Lung (tissue), 12 donors: ENCODE measurements around the gene C10orf95. TPM values are rescaled to one million over a fixed set of nuclear protein-coding genes. Genes with fewer than 3 reads are reported as not detected.

ENCODE experiments used
- ATAC-seq: fragments of 200-7000 bp; cut with Tn5 transposase; one replicate; pipeline ENCODE4 v1.9.1; 2020; ENCODE audit warnings: moderate number of reproducible peaks; ENCODE audit not compliant: insufficient read depth, low FRiP score
- DNase-seq, 3 donors: peaks; one replicate each; pipeline ENCODE4 v3.0.0-alpha.2; 2013 to 2017
- H3K27ac ChIP-seq, 2 donors: one replicate each; pipeline ENCODE4 v1.5.1; 2013; ENCODE audit warnings: mild to moderate bottlenecking in 2 of 2, moderate library complexity in 2 of 2, control low read depth in 1 of 2, inconsistent platforms in 1 of 2, low read depth in 1 of 2, low read length in 1 of 2
- H3K27me3 ChIP-seq, 3 donors: one replicate each; pipeline ENCODE4 v1.5.1; 2013; ENCODE audit warnings: low read length in 2 of 3; ENCODE audit not compliant: control insufficient read depth in 3 of 3, insufficient read depth in 3 of 3
- H3K36me3 ChIP-seq, 4 donors: one replicate each; pipeline ENCODE4 v1.5.1; 2013; ENCODE audit warnings: low read length in 4 of 4, mild to moderate bottlenecking in 1 of 4, moderate library complexity in 1 of 4; ENCODE audit not compliant: control insufficient read depth in 4 of 4, insufficient read depth in 4 of 4
- H3K4me1 ChIP-seq, 5 donors: one replicate each; pipeline ENCODE4 v1.5.1; 2013; ENCODE audit warnings: low read length in 5 of 5, mild to moderate bottlenecking in 2 of 5, moderate library complexity in 1 of 5; ENCODE audit not compliant: control insufficient read depth in 5 of 5, insufficient read depth in 5 of 5
- H3K4me3 ChIP-seq: one replicate; pipeline ENCODE4 v1.5.1; 2013; ENCODE audit warnings: mild to moderate bottlenecking, control low read depth, moderate library complexity
- H3K9ac ChIP-seq, 2 donors: one replicate each; pipeline ENCODE4 v1.5.1; 2013; ENCODE audit warnings: low read length in 2 of 2, control low read depth in 1 of 2; ENCODE audit not compliant: insufficient read depth in 1 of 2
- H3K9me3 ChIP-seq, 4 donors: one replicate each; pipeline ENCODE4 v1.5.1; 2013; ENCODE audit warnings: low read length in 3 of 4, mild to moderate bottlenecking in 1 of 4, moderate library complexity in 1 of 4; ENCODE audit not compliant: control insufficient read depth in 4 of 4, insufficient read depth in 3 of 4
- CTCF ChIP-seq: IDR thresholded peaks from 2 replicates; pipeline ENCODE4 v1.5.1; 2012; ENCODE audit warnings: mild to moderate bottlenecking; ENCODE audit errors: control extremely low read depth, extremely low read depth
- WGBS, 2 donors: extraction: QIAGEN DNeasy Blood & Tissue Kit; methylation state at CpG; one replicate each; pipeline ENCODE4 v1.1.7; 2013; 5-methylcytosine and 5-hydroxymethylcytosine counted together
- polyA plus RNA-seq, 2 donors: library from polyadenylated mRNA; stranded (reverse); fragments of 200-250 nt; gene quantifications; one replicate each; pipeline ENCODE4 v1.2.1, GENCODE V29; 2013
- total RNA-seq, 2 donors: library from RNA; depleted of rRNA in 1 of 2; stranded (reverse); fragments of >200 nt in 1 of 2; gene quantifications; one replicate each; pipeline ENCODE4 v1.2.1, GENCODE V29; 2014 to 2021
- donor health status: control.
- donor health status: control.
- donor health status: Bipolar disorder and iron deficiency.
- donor health status: healthy.
- donor health status: DM: yes; HTN: yes; CAD: no.

C10orf95 gene
- total and polyA plus RNA-seq, 4 donors: 3.9 to 20.4 (median 6.2) TPM

GRCh38 chr10:102408728-102409603 is 42.4 kb downstream of the C10orf95 start:
- H3K9me3 ChIP-seq: no peaks in the 10 kb centered on the region
- ATAC-seq (peak; percentile 49), DNase-seq (peak; percentile 87 to 91 (median 88))
- no peak for TF ChIP-seq CTCF
- no peak overlapping the region for H3K4me3 ChIP-seq
- 1% methylated on average over 78 to 103 of the region's 103 CpGs for WGBS, 2 donors
- peaks cover 4 to 36% (median 5%) of the 10 kb centered on the region in 3 donors for H3K27me3 ChIP-seq
- peak overlapping the region in 1 of 2 donors; percentile 2 for H3K9ac ChIP-seq
- peaks cover 0 to 31% (median 10%) of the 10 kb centered on the region in 5 donors for H3K4me1 ChIP-seq
- no peaks in the 10 kb centered on the region for H3K36me3 ChIP-seq
- no peak overlapping the region for H3K27ac ChIP-seq

GRCh38 chr10:102408131-102408727 is 43.1 kb downstream of the C10orf95 start:
- Histone ChIP-seq H3K4me3 (no peak overlapping the region), H3K27ac (no peak overlapping the region), H3K4me1 (peaks cover 0 to 31% (median 10%) of the 10 kb centered on the region in 5 donors), H3K36me3 (peaks cover 0 to 5% (median 2%) of the 10 kb centered on the region in 4 donors), H3K9ac (no peak overlapping the region), H3K9me3 (no peaks in the 10 kb centered on the region), H3K27me3 (peaks cover 0 to 36% (median 4%) of the 10 kb centered on the region in 3 donors)
- DNase-seq (no peak), ATAC-seq (no peak)
- 64 to 72% methylated on average over 14 of the region's 14 CpGs for WGBS, 2 donors
- TF ChIP-seq CTCF: no peak

- Histone ChIP-seq H3K9ac (no peak overlapping the region), H3K4me3 (no peak overlapping the region), H3K27ac (no peak overlapping the region), H3K4me1 (peaks cover 0 to 31% (median 10%) of the 10 kb centered on the region in 5 donors), H3K27me3 (peaks cover 0 to 33% (median 4%) of the 10 kb centered on the region in 3 donors), H3K9me3 (no peaks in the 10 kb centered on the region), H3K36me3 (peaks cover 0 to 5% (median 4%) of the 10 kb centered on the region in 4 donors)
- 82 to 86% methylated on average over 13 of the region's 13 CpGs for WGBS, 2 donors
- no peak for DNase-seq
- TF ChIP-seq CTCF: no peak
- no peak for ATAC-seq
Measured at GRCh38 chr10:102407425-102408130, 43.8 kb downstream of the C10orf95 start.
